ENCODE results near the gene CACFD1.

The CACFD1 gene

GRCh38 chr9:133459476-133460404, at the start of gene CACFD1:
Gene CACFD1 (plus strand): TSS chr9:133459978. CDS start chr9:133460067, 89 bp downstream.
- peak within 1 kb of the TSS; percentile 79 to 94 (median 91) for H3K27ac Mint-ChIP-seq
- H3K9me3 Mint-ChIP-seq, result no peaks in the 10 kb centered on the region
- no peaks in the 10 kb centered on the region for H3K27me3 Mint-ChIP-seq (ENCODE audit: low read depth)
- H3K4me1 Mint-ChIP-seq, result peaks cover 10% of the 10 kb centered on the region
- peak within 1 kb of the TSS; percentile 89 to 96 (median 94) for H3K4me3 Mint-ChIP-seq
- no peaks in the 10 kb centered on the region for H3K36me3 Mint-ChIP-seq (ENCODE audit: low read depth)
- TF ChIP-seq CTCF (IDR thresholded peaks at IDR 0.05; ENCODE audit: unreplicated experiment in 3 of 3), result no peak

- no peak for TF ChIP-seq CTCF (IDR thresholded peaks at IDR 0.05; ENCODE audit: unreplicated experiment in 3 of 3)
- peak overlapping the region in 2 of 3 experiments; percentile 21 to 34 for H3K4me3 Mint-ChIP-seq
- no peak overlapping the region for H3K27ac Mint-ChIP-seq
- H3K36me3 Mint-ChIP-seq (ENCODE audit: low read depth), result peaks cover 44% of the 10 kb centered on the region
- H3K9me3 Mint-ChIP-seq, result no peaks in the 10 kb centered on the region
- no peaks in the 10 kb centered on the region for H3K27me3 Mint-ChIP-seq (ENCODE audit: low read depth)
- peaks cover 6% of the 10 kb centered on the region for H3K4me1 Mint-ChIP-seq
These were observed 44.6 kb upstream of the CACFD1 start for GRCh38 chr9:133415170-133415569.

DNA sequence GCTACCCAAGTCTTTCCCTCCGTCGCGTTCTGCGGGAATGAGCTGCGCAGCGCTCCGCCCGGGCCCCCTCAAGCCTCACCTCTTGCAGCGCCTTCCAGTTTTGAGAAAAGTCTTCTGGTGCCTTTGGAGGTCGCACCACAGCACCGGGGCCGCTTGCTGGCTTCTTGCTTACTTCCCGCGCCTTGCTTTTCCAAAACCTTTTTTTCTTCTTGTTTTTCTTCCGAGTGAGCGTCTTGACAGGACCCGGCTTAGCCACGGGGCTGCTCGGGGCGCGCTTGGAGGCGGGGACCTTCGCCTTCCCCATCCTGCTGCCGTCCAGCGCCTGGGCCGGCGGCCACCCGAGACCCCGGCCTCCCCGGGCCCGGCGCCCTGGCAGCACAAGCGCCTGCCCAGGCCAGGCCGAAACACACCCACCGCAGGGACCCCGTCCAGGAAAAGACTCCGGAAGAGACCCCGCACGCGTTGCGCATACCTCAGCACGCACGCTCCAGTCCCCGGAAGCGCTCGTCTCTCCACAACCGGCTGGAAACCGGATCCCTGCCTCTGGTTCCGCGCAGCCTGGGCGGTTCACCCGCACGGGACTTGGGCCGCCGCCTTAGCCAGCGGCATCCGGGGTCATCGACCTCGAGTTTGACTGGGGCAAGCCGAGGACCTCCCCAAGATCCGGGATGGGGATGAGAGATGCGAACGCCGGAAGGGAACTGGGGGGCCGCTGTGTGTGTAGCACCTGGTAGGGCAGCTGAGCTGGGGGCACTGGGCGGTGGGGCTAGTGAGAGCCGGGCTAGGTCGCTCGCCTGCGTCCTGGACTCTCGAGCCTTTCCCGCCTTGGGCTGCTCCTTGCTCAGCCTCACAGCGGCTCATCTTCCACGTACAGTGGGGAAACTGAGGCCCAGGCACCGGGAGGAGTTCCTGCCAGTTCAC, 42.0 kb upstream of the CACFD1 start, which contains the start of gene REXO4:
REXO4 (minus strand) TSS at position 470 of the 921 bp plus-strand sequence; CDS start at position 304, 166 bp downstream.
- peak within 1 kb of the TSS; percentile 79 to 95 (median 93) for H3K27ac Mint-ChIP-seq
- H3K4me1 Mint-ChIP-seq, result peaks cover 12% of the 10 kb centered on the region
- no peaks in the 10 kb centered on the region for H3K9me3 Mint-ChIP-seq
- TF ChIP-seq CTCF (IDR thresholded peaks at IDR 0.05; ENCODE audit: unreplicated experiment in 3 of 3), result no peak
- H3K27me3 Mint-ChIP-seq (ENCODE audit: low read depth), result no peaks in the 10 kb centered on the region
- peak within 1 kb of the TSS; percentile 94 to 95 (median 94) for H3K4me3 Mint-ChIP-seq
- H3K36me3 Mint-ChIP-seq (ENCODE audit: low read depth), result peaks cover 23% of the 10 kb centered on the region

GRCh38 chr9:133419005-133419404, 40.8 kb upstream of the CACFD1 start:
- peak overlapping the region; percentile 94 to 95 (median 94) for H3K4me3 Mint-ChIP-seq
- no peak for TF ChIP-seq CTCF (IDR thresholded peaks at IDR 0.05; ENCODE audit: unreplicated experiment in 3 of 3)
- H3K27ac Mint-ChIP-seq, result peak overlapping the region; percentile 69 to 95 (median 93)

DNA sequence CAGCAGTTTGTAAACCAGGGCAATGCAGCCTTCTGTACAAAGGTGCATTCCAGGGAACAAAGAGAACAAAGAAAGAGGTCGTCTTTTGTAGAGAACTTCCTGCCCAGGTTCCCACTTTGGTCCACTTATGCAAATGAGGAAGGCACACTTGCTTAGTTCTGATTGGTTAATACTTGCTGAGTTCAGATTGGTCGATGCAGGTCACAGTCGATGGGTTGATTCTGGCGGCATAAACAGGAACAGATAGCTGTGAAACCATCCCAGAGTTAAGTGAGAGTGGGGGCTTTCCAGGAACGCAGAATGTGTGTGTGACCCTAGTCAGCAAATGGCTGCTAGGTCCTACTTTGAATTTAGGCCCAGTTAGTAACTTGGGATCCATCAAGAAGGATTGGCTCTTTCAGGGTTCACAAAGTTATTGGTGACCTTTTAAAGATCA, 39.4 kb upstream of the CACFD1 start:
- Mint-ChIP-seq H3K27me3 (ENCODE audit: low read depth) (no peaks in the 10 kb centered on the region), H3K4me1 (peaks cover 12% of the 10 kb centered on the region), H3K9me3 (no peaks in the 10 kb centered on the region), H3K36me3 (ENCODE audit: low read depth) (no peaks in the 10 kb centered on the region), H3K4me3 (peak overlapping the region; percentile 4 to 53 (median 25)), H3K27ac (peak overlapping the region; percentile 20 to 58 (median 38))
- no peak for TF ChIP-seq CTCF (IDR thresholded peaks at IDR 0.05; ENCODE audit: unreplicated experiment in 3 of 3)

More at GRCh38 chr9:133419005-133419404, 40.8 kb upstream of the CACFD1 start:
- H3K27me3 Mint-ChIP-seq (ENCODE audit: low read depth), result no peaks in the 10 kb centered on the region
- peaks cover 14% of the 10 kb centered on the region for H3K36me3 Mint-ChIP-seq (ENCODE audit: low read depth)
- peaks cover 12% of the 10 kb centered on the region for H3K4me1 Mint-ChIP-seq
- no peaks in the 10 kb centered on the region for H3K9me3 Mint-ChIP-seq
